HG03066 (cell line): ENCODE measurements around the gene MMEL1.
A peak's percentile ranks its signal among the peaks of the same experiment; 100 is the strongest.
"Not testable (repeated sequence)": the region's sequence is repeated elsewhere in the genome, so short reads cannot be mapped to it uniquely, and the experiment has no call there.

Source experiments
- ATAC-seq: cut with Tn5 transposase; IDR thresholded peaks from one replicate; pipeline ENCODE4 v1.9.1; 2021; ENCODE audit warnings: low read depth; ENCODE audit not compliant: unreplicated experiment

MMEL1 gene

GRCh38 chr1:2561446-2561845, 71.4 kb downstream of the MMEL1 start:
- no peak for ATAC-seq

GRCh38 chr1:2560299-2561073, 72.3 kb downstream of the MMEL1 start:
- ATAC-seq, result no peak

GRCh38 chr1:2559509-2560298, 73.1 kb downstream of the MMEL1 start:
- no peak for ATAC-seq

GRCh38 chr1:2558861-2559260, 74.0 kb downstream of the MMEL1 start:
- no peak for ATAC-seq

GRCh38 chr1:2558420-2558819, 74.4 kb downstream of the MMEL1 start:
- no peak for ATAC-seq

GRCh38 chr1:2557482-2558400, 75.1 kb downstream of the MMEL1 start:
- ATAC-seq, result no peak

- peak; percentile 30 for ATAC-seq
These were observed 75.9 kb downstream of the MMEL1 start for GRCh38 chr1:2556678-2557481.

GRCh38 chr1:2556277-2556677, 76.5 kb downstream of the MMEL1 start, which contains the start of gene TNFRSF14:
TSS of gene TNFRSF14 (plus strand) at chr1:2556371. CDS start at chr1:2556665, 294 bp downstream.
- ATAC-seq, result peak; percentile 44

GRCh38 chr1:2555634-2556276, 77.1 kb downstream of the MMEL1 start:
- ATAC-seq, result peak; percentile 32

GRCh38 chr1:2554621-2555387, 78.0 kb downstream of the MMEL1 start:
- ATAC-seq, result no peak

GRCh38 chr1:2553871-2554620, 78.8 kb downstream of the MMEL1 start:
- ATAC-seq, result no peak

- ATAC-seq, result not testable (repeated sequence)
These were observed 79.7 kb downstream of the MMEL1 start for GRCh38 chr1:2553076-2553475.

- ATAC-seq, result no peak
These were observed 80.6 kb downstream of the MMEL1 start for GRCh38 chr1:2552189-2552588.

- ATAC-seq, result not testable (repeated sequence)
These were observed 81.3 kb downstream of the MMEL1 start for GRCh38 chr1:2551544-2551943.

- ATAC-seq, result not testable (repeated sequence)
These were observed 82.4 kb downstream of the MMEL1 start for GRCh38 chr1:2550309-2550861.

- ATAC-seq, result not testable (repeated sequence)
These were observed 83.3 kb downstream of the MMEL1 start for GRCh38 chr1:2549367-2550029.

- ATAC-seq, result no peak
These were observed 84.7 kb downstream of the MMEL1 start for GRCh38 chr1:2548068-2548589.
